IMR-90 (cell line): ENCODE data around the gene ZNF546. TPM values are rescaled to one million over a fixed set of nuclear protein-coding genes. Genes with fewer than 3 reads are reported as not detected.
A peak's percentile ranks its signal among the peaks of the same experiment; 100 is the strongest.

Experiments used
- ATAC-seq: fragments of 200-7000 bp; cut with Tn5 transposase; 2 replicates; pipeline ENCODE4 v1.9.1; 2020; ENCODE audit warnings: low read depth, mild to moderate bottlenecking, moderate library complexity
- BruUV-seq: library from RNA; stranded (reverse); fragments of 400-500 nt; replicated peaks from 2 replicates; lab custom pipeline; 2021; lab: Mats Ljungman, UMichigan
- CTCF ChIA-PET: fragments of 300-600 bp; formaldehyde crosslinking; extraction: SDS; loops from one replicate; lab custom pipeline; 2021; ENCODE audit warnings: antibody characterized with exemption; lab: Yijun Ruan, JAX
- POLR2A ChIA-PET: fragments of 300-600 bp; sonication (Branson Sonifier 250); formaldehyde crosslinking; loops from one replicate; lab custom pipeline; 2022; ENCODE audit warnings: antibody characterized with exemption; ENCODE audit not compliant: unreplicated experiment; lab: Charles Lee
- DNase-seq: peaks from one replicate; pipeline ENCODE4 v3.0.0; 2013
- H2AFZ ChIP-seq: replicated peaks from 2 replicates; pipeline ENCODE3; 2013; ENCODE audit warnings: low read length, mild to moderate bottlenecking; ENCODE audit not compliant: poor library complexity
- H2AK5ac ChIP-seq: 2 replicates; pipeline ENCODE4 v1.6.1; 2013; ENCODE audit warnings: low read depth, low read length, inconsistent platforms
- H2AK9ac ChIP-seq: replicated peaks from 2 replicates; pipeline ENCODE3; 2013; ENCODE audit warnings: mild to moderate bottlenecking, low read depth, low read length, moderate library complexity; ENCODE audit not compliant: poor library complexity
- H2BK120ac ChIP-seq: 2 replicates; pipeline ENCODE4 v1.6.1; 2013; ENCODE audit warnings: low read depth, low read length, inconsistent platforms
- H2BK15ac ChIP-seq: 3 replicates; pipeline ENCODE4 v1.6.1; 2013; ENCODE audit warnings: low read depth, low read length, inconsistent platforms
- H2BK20ac ChIP-seq: 2 replicates; pipeline ENCODE4 v1.6.1; 2013; ENCODE audit warnings: low read depth, mild to moderate bottlenecking, inconsistent platforms, low read length, moderate library complexity
- H2BK5ac ChIP-seq: 2 replicates; pipeline ENCODE4 v1.6.1; 2013; ENCODE audit warnings: mild to moderate bottlenecking, low read depth, low read length, inconsistent platforms; ENCODE audit not compliant: poor library complexity, severe bottlenecking
- H3K14ac ChIP-seq: replicated peaks from 2 replicates; pipeline ENCODE4 v1.6.1; 2013; ENCODE audit warnings: low read depth, low read length, inconsistent platforms
- H3K18ac ChIP-seq: 2 replicates; pipeline ENCODE4 v1.6.1; 2013; ENCODE audit warnings: low read depth, low read length, control low read depth
- H3K23ac ChIP-seq: 2 replicates; pipeline ENCODE4 v1.6.1; 2013; ENCODE audit warnings: low read depth, low read length, inconsistent platforms
- H3K27ac ChIP-seq: 2 replicates; pipeline ENCODE4 v1.5.1; 2013; ENCODE audit warnings: mild to moderate bottlenecking, control low read depth, low read length; ENCODE audit not compliant: insufficient read depth
- H3K27me3 ChIP-seq: 2 replicates; pipeline ENCODE4 v1.6.1; 2013; ENCODE audit warnings: low read length; ENCODE audit not compliant: control insufficient read depth, insufficient read depth
- H3K36me3 ChIP-seq: 2 replicates; pipeline ENCODE4 v1.6.1; 2013; ENCODE audit warnings: low read length, mixed read lengths; ENCODE audit not compliant: control insufficient read depth, insufficient read depth
- H3K4ac ChIP-seq: 2 replicates; pipeline ENCODE4 v1.6.1; 2013; ENCODE audit warnings: low read depth, low read length, inconsistent platforms
- H3K4me1 ChIP-seq: 2 replicates; pipeline ENCODE4 v1.6.1; 2013; ENCODE audit warnings: low read length, mixed read lengths; ENCODE audit not compliant: control insufficient read depth, insufficient read depth
- H3K4me2 ChIP-seq: 2 replicates; pipeline ENCODE4 v1.6.1; 2013; ENCODE audit warnings: low read depth, mild to moderate bottlenecking, control low read depth, low read length, moderate library complexity
- H3K4me3 ChIP-seq: 2 replicates; pipeline ENCODE4 v1.5.1; 2013; ENCODE audit warnings: low read depth, mild to moderate bottlenecking, control low read depth, low read length, moderate library complexity; ENCODE audit not compliant: insufficient read depth
- H3K56ac ChIP-seq: 2 replicates; pipeline ENCODE4 v1.6.1; 2013; ENCODE audit warnings: low read length, inconsistent platforms; ENCODE audit not compliant: insufficient read depth; ENCODE audit errors: extremely low read depth
- H3K79me1 ChIP-seq, 2 experiments: 2 replicates each; pipeline ENCODE4 v1.6.1; 2013; ENCODE audit warnings: low read length in 2 of 2, inconsistent platforms in 1 of 2, low read depth in 1 of 2
- H3K9ac ChIP-seq: 2 replicates; pipeline ENCODE4 v1.6.1; 2013; ENCODE audit warnings: low read depth, low read length, control low read depth
- H3K9me1 ChIP-seq: 2 replicates; pipeline ENCODE4 v1.6.1; 2013; ENCODE audit warnings: low read length, inconsistent platforms; ENCODE audit not compliant: insufficient read depth
- H3K9me3 ChIP-seq: 2 replicates; pipeline ENCODE4 v1.6.1; 2013; ENCODE audit warnings: low read length; ENCODE audit not compliant: control insufficient read depth, insufficient read depth
- H4K20me1 ChIP-seq: 2 replicates; pipeline ENCODE4 v1.6.1; 2013; ENCODE audit warnings: low read length, inconsistent platforms; ENCODE audit not compliant: insufficient read depth
- H4K5ac ChIP-seq: 2 replicates; pipeline ENCODE4 v1.6.1; 2013; ENCODE audit warnings: mild to moderate bottlenecking, low read depth, low read length, control low read depth
- H4K8ac ChIP-seq, 2 experiments: 2 replicates each; pipeline ENCODE4 v1.6.1; 2013; ENCODE audit warnings: low read depth in 2 of 2, low read length in 2 of 2, control low read depth in 1 of 2, inconsistent platforms in 1 of 2
- H4K91ac ChIP-seq: 2 replicates; pipeline ENCODE4 v1.6.1; 2013; ENCODE audit warnings: low read depth, low read length, inconsistent platforms; ENCODE audit not compliant: insufficient read depth
- BHLHE40 ChIP-seq: fragments of 150-350 bp; IDR thresholded peaks from 2 replicates; pipeline ENCODE4 v1.6.1; 2016; ENCODE audit warnings: mild to moderate bottlenecking, low read depth, low read length
- CHD1 ChIP-seq: IDR thresholded peaks from 2 replicates; pipeline ENCODE4 v1.6.1; 2012; ENCODE audit warnings: low read depth, low read length, improper control_type of control experiment
- FOS ChIP-seq: fragments of 150-350 bp; IDR thresholded peaks from 2 replicates; pipeline ENCODE4 v1.6.1; 2016; ENCODE audit warnings: low read depth, low read length
- MAFK ChIP-seq: IDR thresholded peaks from 2 replicates; pipeline ENCODE4 v1.6.1; 2012; ENCODE audit warnings: low read depth, low read length, improper control_type of control experiment
- RFX5 ChIP-seq: IDR thresholded peaks from 2 replicates; pipeline ENCODE4 v1.8.0; 2012; ENCODE audit warnings: low read depth, mild to moderate bottlenecking, low read length, moderate library complexity
- SMC3 ChIP-seq: fragments of 150-350 bp; IDR thresholded peaks from 2 replicates; pipeline ENCODE4 v1.6.1; 2016; ENCODE audit warnings: low read depth, mild to moderate bottlenecking, antibody characterized with exemption, low read length, moderate library complexity
- USF2 ChIP-seq: fragments of 150-350 bp; IDR thresholded peaks from 2 replicates; pipeline ENCODE4 v1.6.1; 2017; ENCODE audit warnings: mild to moderate bottlenecking, antibody characterized with exemption, low read length, low read depth
- WGBS, 2 experiments: methylation state at CpG; one replicate each; pipeline versions ENCODE4 v1.1.5 to v1.1.7; 2013; ENCODE audit warnings: missing lambda C conversion rate in 2 of 2; ENCODE audit not compliant: insufficient read length in 1 of 2; ENCODE audit errors: extremely low coverage in 2 of 2; 5-methylcytosine and 5-hydroxymethylcytosine counted together
- dilution Hi-C: fragments of 300-500 bp; cut with HindIII; formaldehyde crosslinking; loops from one replicate; pipeline ENCODE4 v1.14.3; 2018; ENCODE audit warnings: low sequenced_read_pairs; ENCODE audit not compliant: unreplicated experiment
- in situ Hi-C: fragments of 300-500 bp; cut with MboI; formaldehyde crosslinking; loops from 3 replicates; pipeline ENCODE4 v1.14.3; 2019; ENCODE audit warnings: low sequenced_read_pairs, inconsistent platforms, mixed read lengths
- intact Hi-C: fragments of 100-400 bp; cut with micrococcal nuclease; formaldehyde crosslinking; loops from 2 replicates; pipeline ENCODE4 v1.10.0; 2022
- polyA plus RNA-seq, 3 experiments: library from polyadenylated mRNA; depleted of rRNA; stranded (reverse); fragments of >200 nt; gene quantifications; 2 replicates each; pipeline ENCODE4 v1.2.3, GENCODE V29; 2012; ENCODE audit warnings: low replicate concordance in 1 of 3
- total RNA-seq: library from RNA; depleted of rRNA; stranded (reverse); fragments of >200 nt; gene quantifications from 2 replicates; pipeline ENCODE4 v1.2.3, GENCODE V29; 2012

The ZNF546 gene
- total and polyA plus RNA-seq, 2 of the 4 experiments (the other 2 are of a cell fraction), result 1.6 to 6.5 TPM

GRCh38 chr19:39974377-39975155, 22.3 kb upstream of the ZNF546 start:
- Histone ChIP-seq H3K4ac (no peak overlapping the region), H3K4me2 (no peak overlapping the region), H3K27me3 (no peaks in the 10 kb centered on the region), H3K4me1 (peaks cover 2% of the 10 kb centered on the region; the same call in 1 of the 2 replicates), H2AK9ac (no peak overlapping the region), H4K20me1 (peaks cover 4% of the 10 kb centered on the region; the same call in 1 of the 2 replicates), H4K91ac (no peak overlapping the region), H2BK15ac (no peak overlapping the region), H2BK20ac (no peak overlapping the region), H2AFZ (peak overlapping the region; percentile 38), H3K18ac (no peak overlapping the region), H4K8ac (no peak overlapping the region), H3K56ac (no peak overlapping the region), H3K27ac (no peak overlapping the region), H3K23ac (no peak overlapping the region), H2BK120ac (no peak overlapping the region), H3K4me3 (no peak overlapping the region), H3K36me3 (peaks cover 42% of the 10 kb centered on the region), H3K9ac (no peak overlapping the region), H3K9me1 (no peaks in the 10 kb centered on the region), H3K14ac (no peak overlapping the region), H2BK5ac (no peak overlapping the region), H4K5ac (no peak overlapping the region), H3K79me1 (peaks cover 27 to 46% of the 10 kb centered on the region in 2 experiments), H2AK5ac (no peak overlapping the region), H3K9me3 (no peaks in the 10 kb centered on the region)
- DNase-seq (no peak), ATAC-seq (no peak)
- WGBS, 2 experiments, result 96% methylated on average over 5 of the region's 24 CpGs; no CpG with 5 or more reads in 1 of the 2 experiments
- dilution Hi-C loops (no loop called here), intact Hi-C loops (no loop called here), in situ Hi-C loops (no loop called here)
- no peak for TF ChIP-seq BHLHE40
- TF ChIP-seq USF2, result no peak
- no peak for TF ChIP-seq FOS
- no peak for TF ChIP-seq SMC3
- TF ChIP-seq CHD1, result no peak
- no peak for TF ChIP-seq RFX5
- no peak for TF ChIP-seq MAFK
- BruUV-seq, result no TSS peak
- CTCF ChIA-PET, result no interaction called here
- POLR2A ChIA-PET, result no interaction called here
